ENCODE data around the gene SLC25A44.
"Not testable (repeated sequence)": the region's sequence is repeated elsewhere in the genome, so short reads cannot be mapped to it uniquely, and the experiment has no call there.

Gene SLC25A44

GRCh38 chr1:156212130-156212529, 18.2 kb downstream of the SLC25A44 start:
- no peak for DNase-seq

DNA sequence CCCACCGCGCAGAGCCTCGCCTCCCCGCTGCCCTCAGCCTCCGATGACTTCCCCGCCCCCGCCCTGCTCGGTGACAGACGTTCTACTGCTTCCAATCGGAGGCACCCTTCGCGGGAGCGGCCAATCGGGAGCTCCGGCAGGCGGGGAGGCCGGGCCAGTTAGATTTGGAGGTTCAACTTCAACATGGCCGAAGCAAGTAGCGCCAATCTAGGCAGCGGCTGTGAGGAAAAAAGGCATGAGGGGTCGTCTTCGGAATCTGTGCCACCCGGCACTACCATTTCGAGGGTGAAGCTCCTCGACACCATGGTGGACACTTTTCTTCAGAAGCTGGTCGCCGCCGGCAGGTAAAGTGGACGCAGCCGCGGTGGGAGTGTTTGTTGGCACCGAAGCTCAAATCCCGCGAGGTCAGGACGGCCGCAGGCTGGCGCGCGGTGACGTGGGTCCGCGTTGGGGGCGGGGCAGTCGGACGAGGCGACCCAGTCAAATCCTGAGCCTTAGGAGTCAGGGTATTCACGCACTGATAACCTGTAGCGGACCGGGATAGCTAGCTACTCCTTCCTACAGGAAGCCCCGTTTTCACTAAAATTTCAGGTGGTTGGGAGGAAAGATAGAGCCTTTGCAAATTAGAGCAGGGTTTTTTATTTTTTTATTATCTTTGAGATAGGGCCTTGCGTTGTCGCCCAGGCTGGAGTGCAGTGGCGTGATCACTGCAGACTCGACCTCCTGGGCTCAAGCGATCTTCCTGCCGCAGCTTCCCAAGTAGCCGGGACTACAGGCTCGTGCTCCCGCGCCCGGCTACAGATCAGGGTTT, 19.1 kb downstream of the SLC25A44 start, which contains the start of gene PMF1:
Gene PMF1 (plus strand): TSS at position 175 of the 811 bp plus-strand sequence. CDS start 9 bp downstream, at position 184.
- peak; percentile 96 for DNase-seq

- DNase-seq: no peak
Measured at GRCh38 chr1:156213644-156213966, 19.7 kb downstream of the SLC25A44 start.

- DNase-seq: peak; percentile 17
Measured at GRCh38 chr1:156214024-156214748, 20.3 kb downstream of the SLC25A44 start.

- not testable (repeated sequence) for DNase-seq
Measured at GRCh38 chr1:156216361-156217086, 22.6 kb downstream of the SLC25A44 start.

DNA sequence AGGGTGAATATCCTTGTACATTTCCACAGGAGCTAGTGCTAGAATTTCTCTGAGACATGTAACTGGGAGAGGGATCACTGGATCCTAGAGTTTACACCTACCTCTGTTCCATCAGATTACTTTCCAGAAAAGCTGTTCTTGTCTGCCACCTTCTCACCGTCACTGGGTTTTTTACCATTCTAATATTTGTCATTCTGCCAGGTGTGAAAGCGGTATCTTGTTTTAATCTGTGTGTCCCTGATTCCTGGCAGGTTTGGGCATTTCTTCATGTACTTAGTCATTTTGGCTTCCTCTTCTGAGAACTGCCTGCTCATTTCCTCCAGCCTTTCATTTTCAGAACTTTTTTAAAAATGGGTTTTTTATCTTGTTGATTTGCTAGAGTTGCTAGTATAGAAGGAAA, 24.0 kb downstream of the SLC25A44 start:
- no peak for DNase-seq

GRCh38 chr1:156220226-156220625, 26.3 kb downstream of the SLC25A44 start:
- no peak for DNase-seq

GRCh38 chr1:156221986-156222692, 28.2 kb downstream of the SLC25A44 start:
- DNase-seq: no peak

GRCh38 chr1:156225677-156226014, 31.7 kb downstream of the SLC25A44 start:
- DNase-seq: no peak

GRCh38 chr1:156226116-156226538, 32.2 kb downstream of the SLC25A44 start:
- DNase-seq: no peak

GRCh38 chr1:156226782-156227181, 32.9 kb downstream of the SLC25A44 start:
- no peak for DNase-seq

GRCh38 chr1:156228501-156228900, 34.6 kb downstream of the SLC25A44 start:
- DNase-seq: no peak

DNA sequence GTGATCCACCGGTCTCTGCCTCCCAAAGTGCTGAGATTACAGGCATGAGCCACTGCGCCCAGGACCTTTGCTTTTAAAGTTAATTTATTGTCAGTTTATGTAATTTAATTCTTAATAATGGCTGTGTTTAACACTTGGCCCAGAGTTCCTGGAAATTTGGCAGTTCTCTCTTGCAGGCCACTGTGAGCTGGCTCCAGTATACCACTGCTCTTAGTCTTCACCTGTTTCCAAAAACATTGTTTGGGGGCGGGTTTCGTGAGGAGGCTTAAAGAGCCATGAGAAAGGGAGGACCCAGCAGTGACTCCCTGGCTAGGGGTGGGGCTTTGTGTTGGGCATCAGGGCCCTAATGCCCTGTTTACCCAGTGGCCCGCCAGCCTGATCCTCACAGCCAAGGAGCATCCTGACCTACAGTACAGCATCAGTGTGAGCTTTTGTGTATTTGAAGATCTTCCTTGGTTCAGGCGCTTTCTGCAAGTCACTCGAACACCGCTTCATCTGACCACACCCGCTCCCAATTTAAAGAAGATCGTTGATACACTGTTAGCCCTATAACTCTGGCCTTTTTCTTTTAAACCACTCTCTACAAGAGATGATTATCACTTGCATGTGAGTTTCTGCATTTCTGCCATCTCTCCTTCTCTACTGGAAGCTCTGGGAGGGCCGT, 36.0 kb downstream of the SLC25A44 start:
- DNase-seq: no peak

DNA sequence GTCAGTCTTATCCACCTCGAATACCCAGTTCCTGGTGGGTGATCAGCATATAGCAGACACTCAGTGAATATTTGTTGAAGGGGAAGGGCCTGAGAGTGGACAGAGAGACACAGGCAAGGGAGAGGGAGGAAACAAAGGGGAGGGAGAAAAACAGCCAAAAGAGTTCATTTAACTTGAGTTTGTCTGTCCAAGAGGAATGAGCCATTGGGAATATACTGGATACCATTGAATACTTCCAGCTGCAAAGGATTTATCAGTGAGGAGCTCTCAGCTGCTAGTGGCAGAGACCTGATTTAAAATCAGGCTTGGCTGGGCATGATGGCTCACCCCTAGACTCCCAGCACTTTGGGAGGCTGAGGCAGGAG, 36.6 kb downstream of the SLC25A44 start:
- no peak for DNase-seq

GRCh38 chr1:156232201-156232894, 38.4 kb downstream of the SLC25A44 start:
- DNase-seq: no peak

- no peak for DNase-seq
Measured at GRCh38 chr1:156233426-156234127, 39.7 kb downstream of the SLC25A44 start.

- no peak for DNase-seq
Measured at GRCh38 chr1:156236164-156236563, 42.3 kb downstream of the SLC25A44 start.

DNA sequence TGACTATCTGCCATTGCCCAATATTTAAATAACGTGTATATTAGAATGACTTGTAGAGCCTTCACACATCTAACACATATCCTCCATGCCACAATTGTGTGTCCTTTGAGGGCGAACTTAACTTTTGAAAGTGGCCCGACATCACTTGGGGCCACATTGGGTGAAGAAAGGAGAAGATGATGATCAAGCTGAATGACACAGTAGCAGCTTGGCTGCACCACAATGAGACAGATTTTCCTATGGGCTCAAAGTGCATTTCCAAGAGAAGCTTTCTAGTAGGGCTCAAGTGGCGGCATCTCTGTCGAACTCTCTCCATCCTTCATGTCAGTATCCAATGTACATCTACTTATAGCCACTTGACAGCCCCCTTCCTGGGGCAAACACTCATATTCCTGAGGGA, 44.3 kb downstream of the SLC25A44 start:
- DNase-seq: no peak

DNA sequence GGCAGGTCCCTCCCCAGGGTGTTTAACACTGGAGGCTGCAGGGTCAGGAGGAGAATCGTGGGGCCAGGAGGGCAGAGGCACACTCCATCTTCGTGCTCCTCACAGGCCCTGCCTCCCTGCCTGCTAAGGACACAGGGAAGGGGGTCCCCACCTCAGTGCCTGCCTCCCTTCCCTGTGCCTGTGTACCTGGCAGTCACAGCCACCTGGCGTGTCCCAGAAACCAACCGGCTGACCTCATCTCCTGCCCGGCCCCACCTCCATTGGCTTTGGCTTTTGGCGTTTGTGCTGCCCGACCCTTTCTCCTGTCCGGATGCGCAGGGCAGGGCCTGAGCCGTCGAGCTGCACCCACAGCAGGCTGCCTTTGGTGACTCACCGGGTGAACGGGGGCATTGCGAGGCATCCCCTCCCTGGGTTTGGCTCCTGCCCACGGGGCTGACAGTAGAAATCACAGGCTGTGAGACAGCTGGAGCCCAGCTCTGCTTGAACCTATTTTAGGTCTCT, 47.5 kb downstream of the SLC25A44 start:
- DNase-seq: no peak

DNA sequence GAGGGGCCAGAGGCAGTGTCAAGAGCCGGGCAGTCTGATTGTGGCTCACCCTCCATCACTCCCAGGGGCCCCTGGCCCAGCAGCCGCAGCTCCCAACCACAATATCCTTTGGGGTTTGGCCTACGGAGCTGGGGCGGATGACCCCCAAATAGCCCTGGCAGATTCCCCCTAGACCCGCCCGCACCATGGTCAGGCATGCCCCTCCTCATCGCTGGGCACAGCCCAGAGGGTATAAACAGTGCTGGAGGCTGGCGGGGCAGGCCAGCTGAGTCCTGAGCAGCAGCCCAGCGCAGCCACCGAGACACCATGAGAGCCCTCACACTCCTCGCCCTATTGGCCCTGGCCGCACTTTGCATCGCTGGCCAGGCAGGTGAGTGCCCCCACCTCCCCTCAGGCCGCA, 48.0 kb downstream of the SLC25A44 start, which contains the start of gene BGLAP:
Gene BGLAP (plus strand): TSS at position 259 of the 400 bp plus-strand sequence. CDS start 48 bp downstream, at position 307.
- no peak for DNase-seq

DNA sequence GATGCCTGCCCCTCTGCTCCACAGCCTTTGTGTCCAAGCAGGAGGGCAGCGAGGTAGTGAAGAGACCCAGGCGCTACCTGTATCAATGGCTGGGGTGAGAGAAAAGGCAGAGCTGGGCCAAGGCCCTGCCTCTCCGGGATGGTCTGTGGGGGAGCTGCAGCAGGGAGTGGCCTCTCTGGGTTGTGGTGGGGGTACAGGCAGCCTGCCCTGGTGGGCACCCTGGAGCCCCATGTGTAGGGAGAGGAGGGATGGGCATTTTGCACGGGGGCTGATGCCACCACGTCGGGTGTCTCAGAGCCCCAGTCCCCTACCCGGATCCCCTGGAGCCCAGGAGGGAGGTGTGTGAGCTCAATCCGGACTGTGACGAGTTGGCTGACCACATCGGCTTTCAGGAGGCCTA, 48.8 kb downstream of the SLC25A44 start:
- DNase-seq: no peak
